IMR-90 (cell line): Measurements from ENCODE around the gene SDR39U1. TPM values are rescaled to one million over a fixed set of nuclear protein-coding genes. Genes with fewer than 3 reads are reported as not detected.

Experiments used
- ATAC-seq: fragments of 200-7000 bp; cut with Tn5 transposase; 2 replicates; pipeline ENCODE4 v1.9.1; 2020; ENCODE audit warnings: low read depth, mild to moderate bottlenecking, moderate library complexity
- BruUV-seq: library from RNA; stranded (reverse); fragments of 400-500 nt; replicated peaks from 2 replicates; lab custom pipeline; 2021; lab: Mats Ljungman, UMichigan
- CTCF ChIA-PET: fragments of 300-600 bp; formaldehyde crosslinking; extraction: SDS; loops from one replicate; lab custom pipeline; 2021; ENCODE audit warnings: antibody characterized with exemption; lab: Yijun Ruan, JAX
- POLR2A ChIA-PET: fragments of 300-600 bp; sonication (Branson Sonifier 250); formaldehyde crosslinking; loops from one replicate; lab custom pipeline; 2022; ENCODE audit warnings: antibody characterized with exemption; ENCODE audit not compliant: unreplicated experiment; lab: Charles Lee
- DNase-seq: peaks from one replicate; pipeline ENCODE4 v3.0.0; 2013
- H2AFZ ChIP-seq: replicated peaks from 2 replicates; pipeline ENCODE3; 2013; ENCODE audit warnings: low read length, mild to moderate bottlenecking; ENCODE audit not compliant: poor library complexity
- H2AK5ac ChIP-seq: 2 replicates; pipeline ENCODE4 v1.6.1; 2013; ENCODE audit warnings: low read depth, low read length, inconsistent platforms
- H2AK9ac ChIP-seq: replicated peaks from 2 replicates; pipeline ENCODE3; 2013; ENCODE audit warnings: mild to moderate bottlenecking, low read depth, low read length, moderate library complexity; ENCODE audit not compliant: poor library complexity
- H2BK120ac ChIP-seq: 2 replicates; pipeline ENCODE4 v1.6.1; 2013; ENCODE audit warnings: low read depth, low read length, inconsistent platforms
- H2BK15ac ChIP-seq: 3 replicates; pipeline ENCODE4 v1.6.1; 2013; ENCODE audit warnings: low read depth, low read length, inconsistent platforms
- H2BK20ac ChIP-seq: 2 replicates; pipeline ENCODE4 v1.6.1; 2013; ENCODE audit warnings: low read depth, mild to moderate bottlenecking, inconsistent platforms, low read length, moderate library complexity
- H2BK5ac ChIP-seq: 2 replicates; pipeline ENCODE4 v1.6.1; 2013; ENCODE audit warnings: mild to moderate bottlenecking, low read depth, low read length, inconsistent platforms; ENCODE audit not compliant: poor library complexity, severe bottlenecking
- H3K14ac ChIP-seq: replicated peaks from 2 replicates; pipeline ENCODE4 v1.6.1; 2013; ENCODE audit warnings: low read depth, low read length, inconsistent platforms
- H3K18ac ChIP-seq: 2 replicates; pipeline ENCODE4 v1.6.1; 2013; ENCODE audit warnings: low read depth, low read length, control low read depth
- H3K23ac ChIP-seq: 2 replicates; pipeline ENCODE4 v1.6.1; 2013; ENCODE audit warnings: low read depth, low read length, inconsistent platforms
- H3K27ac ChIP-seq: 2 replicates; pipeline ENCODE4 v1.5.1; 2013; ENCODE audit warnings: mild to moderate bottlenecking, control low read depth, low read length; ENCODE audit not compliant: insufficient read depth
- H3K27me3 ChIP-seq: 2 replicates; pipeline ENCODE4 v1.6.1; 2013; ENCODE audit warnings: low read length; ENCODE audit not compliant: control insufficient read depth, insufficient read depth
- H3K36me3 ChIP-seq: 2 replicates; pipeline ENCODE4 v1.6.1; 2013; ENCODE audit warnings: low read length, mixed read lengths; ENCODE audit not compliant: control insufficient read depth, insufficient read depth
- H3K4ac ChIP-seq: 2 replicates; pipeline ENCODE4 v1.6.1; 2013; ENCODE audit warnings: low read depth, low read length, inconsistent platforms
- H3K4me1 ChIP-seq: 2 replicates; pipeline ENCODE4 v1.6.1; 2013; ENCODE audit warnings: low read length, mixed read lengths; ENCODE audit not compliant: control insufficient read depth, insufficient read depth
- H3K4me2 ChIP-seq: 2 replicates; pipeline ENCODE4 v1.6.1; 2013; ENCODE audit warnings: low read depth, mild to moderate bottlenecking, control low read depth, low read length, moderate library complexity
- H3K4me3 ChIP-seq: 2 replicates; pipeline ENCODE4 v1.5.1; 2013; ENCODE audit warnings: low read depth, mild to moderate bottlenecking, control low read depth, low read length, moderate library complexity; ENCODE audit not compliant: insufficient read depth
- H3K56ac ChIP-seq: 2 replicates; pipeline ENCODE4 v1.6.1; 2013; ENCODE audit warnings: low read length, inconsistent platforms; ENCODE audit not compliant: insufficient read depth; ENCODE audit errors: extremely low read depth
- H3K79me1 ChIP-seq, 2 experiments: 2 replicates each; pipeline ENCODE4 v1.6.1; 2013; ENCODE audit warnings: low read length in 2 of 2, inconsistent platforms in 1 of 2, low read depth in 1 of 2
- H3K9ac ChIP-seq: 2 replicates; pipeline ENCODE4 v1.6.1; 2013; ENCODE audit warnings: low read depth, low read length, control low read depth
- H3K9me1 ChIP-seq: 2 replicates; pipeline ENCODE4 v1.6.1; 2013; ENCODE audit warnings: low read length, inconsistent platforms; ENCODE audit not compliant: insufficient read depth
- H3K9me3 ChIP-seq: 2 replicates; pipeline ENCODE4 v1.6.1; 2013; ENCODE audit warnings: low read length; ENCODE audit not compliant: control insufficient read depth, insufficient read depth
- H4K20me1 ChIP-seq: 2 replicates; pipeline ENCODE4 v1.6.1; 2013; ENCODE audit warnings: low read length, inconsistent platforms; ENCODE audit not compliant: insufficient read depth
- H4K5ac ChIP-seq: 2 replicates; pipeline ENCODE4 v1.6.1; 2013; ENCODE audit warnings: mild to moderate bottlenecking, low read depth, low read length, control low read depth
- H4K8ac ChIP-seq, 2 experiments: 2 replicates each; pipeline ENCODE4 v1.6.1; 2013; ENCODE audit warnings: low read depth in 2 of 2, low read length in 2 of 2, control low read depth in 1 of 2, inconsistent platforms in 1 of 2
- H4K91ac ChIP-seq: 2 replicates; pipeline ENCODE4 v1.6.1; 2013; ENCODE audit warnings: low read depth, low read length, inconsistent platforms; ENCODE audit not compliant: insufficient read depth
- BHLHE40 ChIP-seq: fragments of 150-350 bp; IDR thresholded peaks from 2 replicates; pipeline ENCODE4 v1.6.1; 2016; ENCODE audit warnings: mild to moderate bottlenecking, low read depth, low read length
- CEBPB ChIP-seq: IDR thresholded peaks from 2 replicates; pipeline ENCODE4 v1.6.1; 2012; ENCODE audit warnings: low read depth, low read length, improper control_type of control experiment
- CTCF ChIP-seq: conservative IDR thresholded peaks from 2 replicates; pipeline ENCODE4 v1.5.1; 2012; ENCODE audit warnings: mild to moderate bottlenecking, low read depth, low read length, improper control_type of control experiment
- ELK1 ChIP-seq: fragments of 150-350 bp; IDR thresholded peaks from 2 replicates; pipeline ENCODE4 v1.6.1; 2016; ENCODE audit warnings: low read depth, mild to moderate bottlenecking, low read length, moderate library complexity, borderline replicate concordance
- FOS ChIP-seq: fragments of 150-350 bp; IDR thresholded peaks from 2 replicates; pipeline ENCODE4 v1.6.1; 2016; ENCODE audit warnings: low read depth, low read length
- MAZ ChIP-seq: IDR thresholded peaks from 2 replicates; pipeline ENCODE4 v1.6.1; 2012; ENCODE audit warnings: low read depth, mild to moderate bottlenecking, low read length, improper control_type of control experiment, moderate library complexity, borderline replicate concordance
- MXI1 ChIP-seq: IDR thresholded peaks from 2 replicates; pipeline ENCODE4 v1.6.1; 2012; ENCODE audit warnings: low read depth, mild to moderate bottlenecking, low read length, moderate library complexity, borderline replicate concordance
- NFE2L2 ChIP-seq: fragments of 150-350 bp; IDR thresholded peaks from 2 replicates; pipeline ENCODE4 v1.6.1; 2016; ENCODE audit warnings: low read depth, mild to moderate bottlenecking, low read length
- POLR2A ChIP-seq: IDR thresholded peaks from 2 replicates; pipeline ENCODE4 v1.6.1; 2012; ENCODE audit warnings: mild to moderate bottlenecking, low read depth, low read length
- RFX5 ChIP-seq: IDR thresholded peaks from 2 replicates; pipeline ENCODE4 v1.8.0; 2012; ENCODE audit warnings: low read depth, mild to moderate bottlenecking, low read length, moderate library complexity
- USF2 ChIP-seq: fragments of 150-350 bp; IDR thresholded peaks from 2 replicates; pipeline ENCODE4 v1.6.1; 2017; ENCODE audit warnings: mild to moderate bottlenecking, antibody characterized with exemption, low read length, low read depth
- WGBS, 2 experiments: methylation state at CpG; one replicate each; pipeline versions ENCODE4 v1.1.5 to v1.1.7; 2013; ENCODE audit warnings: missing lambda C conversion rate in 2 of 2; ENCODE audit not compliant: insufficient read length in 1 of 2; ENCODE audit errors: extremely low coverage in 2 of 2; 5-methylcytosine and 5-hydroxymethylcytosine counted together
- dilution Hi-C: fragments of 300-500 bp; cut with HindIII; formaldehyde crosslinking; loops from one replicate; pipeline ENCODE4 v1.14.3; 2018; ENCODE audit warnings: low sequenced_read_pairs; ENCODE audit not compliant: unreplicated experiment
- in situ Hi-C: fragments of 300-500 bp; cut with MboI; formaldehyde crosslinking; loops from 3 replicates; pipeline ENCODE4 v1.14.3; 2019; ENCODE audit warnings: low sequenced_read_pairs, inconsistent platforms, mixed read lengths
- intact Hi-C: fragments of 100-400 bp; cut with micrococcal nuclease; formaldehyde crosslinking; loops from 2 replicates; pipeline ENCODE4 v1.10.0; 2022
- polyA plus RNA-seq, 3 experiments: library from polyadenylated mRNA; depleted of rRNA; stranded (reverse); fragments of >200 nt; gene quantifications; 2 replicates each; pipeline ENCODE4 v1.2.3, GENCODE V29; 2012; ENCODE audit warnings: low replicate concordance in 1 of 3
- total RNA-seq: library from RNA; depleted of rRNA; stranded (reverse); fragments of >200 nt; gene quantifications from 2 replicates; pipeline ENCODE4 v1.2.3, GENCODE V29; 2012

The SDR39U1 gene
- total and polyA plus RNA-seq, 2 of the 4 experiments (the other 2 are of a cell fraction) = 7.5 to 46.3 TPM

GRCh38 chr14:24397639-24398292 lies 44.8 kb downstream of the SDR39U1 start:
- TF ChIP-seq CEBPB = no peak
- no peak for TF ChIP-seq USF2
- no peak for TF ChIP-seq NFE2L2
- no peak for TF ChIP-seq RFX5
- no peak for TF ChIP-seq BHLHE40
- TF ChIP-seq CTCF = no peak
- TF ChIP-seq MXI1 = no peak
- no peak for TF ChIP-seq MAZ
- TF ChIP-seq POLR2A = no peak
- no peak for TF ChIP-seq FOS
- TF ChIP-seq ELK1 = no peak
- Histone ChIP-seq H3K9me3 (no peaks in the 10 kb centered on the region), H3K27ac (no peak overlapping the region), H2BK5ac (no peak overlapping the region), H3K27me3 (no peaks in the 10 kb centered on the region), H4K91ac (peak overlapping the region; percentile 41; the same call in 1 of the 2 replicates), H3K18ac (peak overlapping the region; percentile 41; the same call in 1 of the 2 replicates), H3K4me1 (peaks cover 14% of the 10 kb centered on the region), H3K4ac (peak overlapping the region; percentile 59), H2BK20ac (no peak overlapping the region), H4K5ac (no peak overlapping the region; the same call in 1 of the 2 replicates), H2AK5ac (peak overlapping the region; percentile 81; the same call in 1 of the 2 replicates), H2BK120ac (peak overlapping the region; percentile 38; the same call in 1 of the 2 replicates), H3K9me1 (no peaks in the 10 kb centered on the region; the same call in 1 of the 2 replicates), H4K8ac (peak overlapping the region in 1 of 2 experiments; percentile 77; a peak in 2 of 4 replicates), H3K23ac (0 out of 2 replicates have a peak overlapping the region, but pooled peaks have one; percentile 46), H3K36me3 (no peaks in the 10 kb centered on the region), H3K9ac (no peak overlapping the region; the same call in 1 of the 2 replicates), H3K56ac (no peak overlapping the region), H3K14ac (0 out of 2 replicates have a peak overlapping the region, but pooled peaks have one; percentile 7), H3K79me1 (peaks cover 0 to 8% of the 10 kb centered on the region in 2 experiments; a peak in 1 of 4 replicates), H3K4me2 (peak overlapping the region; percentile 80; the same call in 1 of the 2 replicates), H2AFZ (peak overlapping the region; percentile 55), H4K20me1 (no peaks in the 10 kb centered on the region), H2BK15ac (no peak overlapping the region; the same call in 2 of the 3 replicates), H3K4me3 (no peak overlapping the region), H2AK9ac (peak overlapping the region; percentile 70)
- ATAC-seq = no peak
- intact Hi-C loops = loop anchor here (2.0 kb wide), 1 partner anchor 31 kb away; no protein-coding TSS in a partner anchor
- ChIA-PET POLR2A (no interaction called here), CTCF (interaction anchor here (1.1 kb wide), 1 partner anchor 34 kb away, joined by 6 read pairs; no protein-coding TSS in a partner anchor)
- in situ Hi-C loops = no loop called here
- no TSS peak for BruUV-seq
- no peak for DNase-seq
- dilution Hi-C loops = no loop called here
- no CpG with 5 or more reads among the region's 6 CpGs for WGBS, 2 experiments
